C4-2B (cell line): ENCODE data around the gene IL22RA2.
A peak's percentile ranks its signal among the peaks of the same experiment; 100 is the strongest.

Experiments
- H3K27ac ChIP-seq: fragments of 450-650 bp; 2 replicates; pipeline ENCODE4 v1.5.1; 2017
- ZFX ChIP-seq: fragments of 450-650 bp; IDR thresholded peaks from 2 replicates; pipeline ENCODE4 v1.6.1; 2017
- TF ChIP-seq, protein P1 (sequence below): fragments of 450-650 bp; conservative IDR thresholded peaks from 2 replicates; pipeline ENCODE4 v1.5.1; 2017; ENCODE audit warnings: mild to moderate bottlenecking

IL22RA2 gene

DNA sequence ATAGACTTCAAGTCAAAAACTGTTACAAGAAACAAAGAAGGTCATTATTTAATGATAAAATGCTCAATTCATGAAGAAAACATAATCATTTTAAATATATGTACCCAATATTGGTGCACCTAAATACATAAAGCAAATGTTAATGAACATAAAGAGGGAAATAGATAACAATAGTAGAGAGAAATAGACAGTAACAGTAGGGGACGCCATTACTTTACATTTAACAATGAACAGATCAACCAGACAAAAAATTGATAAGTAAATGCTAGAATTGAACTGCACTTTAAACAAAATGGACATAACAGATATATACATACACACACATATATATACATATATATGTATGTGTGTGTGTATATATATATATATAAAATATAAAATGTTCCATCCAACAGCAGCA, 37.4 kb downstream of the IL22RA2 start:
- H3K27ac ChIP-seq = no peak overlapping the region
- TF ChIP-seq, protein P1, sequence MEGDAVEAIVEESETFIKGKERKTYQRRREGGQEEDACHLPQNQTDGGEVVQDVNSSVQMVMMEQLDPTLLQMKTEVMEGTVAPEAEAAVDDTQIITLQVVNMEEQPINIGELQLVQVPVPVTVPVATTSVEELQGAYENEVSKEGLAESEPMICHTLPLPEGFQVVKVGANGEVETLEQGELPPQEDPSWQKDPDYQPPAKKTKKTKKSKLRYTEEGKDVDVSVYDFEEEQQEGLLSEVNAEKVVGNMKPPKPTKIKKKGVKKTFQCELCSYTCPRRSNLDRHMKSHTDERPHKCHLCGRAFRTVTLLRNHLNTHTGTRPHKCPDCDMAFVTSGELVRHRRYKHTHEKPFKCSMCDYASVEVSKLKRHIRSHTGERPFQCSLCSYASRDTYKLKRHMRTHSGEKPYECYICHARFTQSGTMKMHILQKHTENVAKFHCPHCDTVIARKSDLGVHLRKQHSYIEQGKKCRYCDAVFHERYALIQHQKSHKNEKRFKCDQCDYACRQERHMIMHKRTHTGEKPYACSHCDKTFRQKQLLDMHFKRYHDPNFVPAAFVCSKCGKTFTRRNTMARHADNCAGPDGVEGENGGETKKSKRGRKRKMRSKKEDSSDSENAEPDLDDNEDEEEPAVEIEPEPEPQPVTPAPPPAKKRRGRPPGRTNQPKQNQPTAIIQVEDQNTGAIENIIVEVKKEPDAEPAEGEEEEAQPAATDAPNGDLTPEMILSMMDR = peak; percentile 41
- no peak for TF ChIP-seq ZFX

GRCh38 chr6:137134483-137134882, 39.0 kb downstream of the IL22RA2 start:
- TF ChIP-seq, protein P1 = no peak
- H3K27ac ChIP-seq = no peak overlapping the region

DNA sequence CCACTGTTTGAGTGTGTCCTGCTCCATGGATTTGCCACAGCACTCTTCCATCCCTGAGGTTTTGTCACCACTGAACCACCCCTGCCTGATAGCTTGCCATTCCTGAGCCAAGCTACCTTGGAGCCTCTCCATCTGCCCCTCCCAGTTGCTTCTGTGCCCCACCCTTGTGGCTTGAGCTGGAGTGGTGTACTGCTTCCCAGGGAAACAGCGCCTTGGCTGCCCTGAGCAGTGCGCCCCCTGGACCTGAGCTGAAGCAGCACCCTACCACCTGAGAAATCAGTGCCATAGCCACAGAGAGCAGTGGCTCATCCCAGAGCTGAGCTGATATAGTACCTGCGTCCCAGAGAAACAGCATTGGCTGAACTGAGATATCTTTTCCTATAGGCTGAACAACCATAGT, 40.3 kb downstream of the IL22RA2 start:
- no peak overlapping the region for H3K27ac ChIP-seq
- TF ChIP-seq, protein P1 = no peak
- TF ChIP-seq ZFX = no peak

GRCh38 chr6:137126875-137127485, 46.5 kb downstream of the IL22RA2 start:
- no peak overlapping the region for H3K27ac ChIP-seq
- TF ChIP-seq ZFX = no peak
- TF ChIP-seq, protein P1 = no peak

GRCh38 chr6:137123078-137123477, 50.4 kb downstream of the IL22RA2 start:
- TF ChIP-seq, protein P1 = no peak
- no peak for TF ChIP-seq ZFX

GRCh38 chr6:137122612-137123011, 50.8 kb downstream of the IL22RA2 start:
- H3K27ac ChIP-seq = no peak overlapping the region
- no peak for TF ChIP-seq ZFX
- TF ChIP-seq, protein P1 = no peak

More at GRCh38 chr6:137123078-137123477, 50.4 kb downstream of the IL22RA2 start:
- H3K27ac ChIP-seq = no peak overlapping the region

GRCh38 chr6:137121401-137121997, 51.9 kb downstream of the IL22RA2 start:
- no peak for TF ChIP-seq ZFX
- TF ChIP-seq, protein P1 = no peak
- no peak overlapping the region for H3K27ac ChIP-seq
